ENCODE results near the gene GMCL2. TPM values are rescaled to one million over a fixed set of nuclear protein-coding genes. Genes with fewer than 3 reads are reported as not detected.

The GMCL2 gene
- total and polyA plus RNA-seq, 2 donors: 0.16 TPM; not detected in 1

- H3K4me3 ChIP-seq (ENCODE audit: low read depth, low read length): no peak overlapping the region
- DNase-seq (ENCODE audit: extremely low spot score): no peak
- 89% methylated on average over 3 of the region's 3 CpGs for WGBS
- no peaks in the 10 kb centered on the region for H3K4me1 ChIP-seq (ENCODE audit: insufficient read depth)
- peaks cover 1% of the 10 kb centered on the region for H3K36me3 ChIP-seq (ENCODE audit: insufficient read depth)
- H3K27ac ChIP-seq (ENCODE audit: low read depth): no peak overlapping the region
These were observed 40.8 kb upstream of the GMCL2 start for GRCh38 chr5:178227929-178228328.

GRCh38 chr5:178227138-178227659 is 40.0 kb upstream of the GMCL2 start:
- Histone ChIP-seq H3K36me3 (ENCODE audit: insufficient read depth) (peaks cover 1% of the 10 kb centered on the region), H3K27ac (ENCODE audit: low read depth) (no peak overlapping the region), H3K4me1 (ENCODE audit: insufficient read depth) (no peaks in the 10 kb centered on the region), H3K4me3 (ENCODE audit: low read depth, low read length) (no peak overlapping the region)
- 94% methylated on average over 4 of the region's 4 CpGs for WGBS
- no peak for DNase-seq (ENCODE audit: extremely low spot score)

- DNase-seq (ENCODE audit: extremely low spot score): no peak
- 91% methylated on average over 6 of the region's 6 CpGs for WGBS
- Histone ChIP-seq H3K36me3 (ENCODE audit: insufficient read depth) (no peaks in the 10 kb centered on the region), H3K27ac (ENCODE audit: low read depth) (no peak overlapping the region), H3K4me1 (ENCODE audit: insufficient read depth) (no peaks in the 10 kb centered on the region), H3K4me3 (ENCODE audit: low read depth, low read length) (no peak overlapping the region)
These were observed 38.0 kb upstream of the GMCL2 start for GRCh38 chr5:178225174-178225573.

GRCh38 chr5:178224403-178224802 is 37.2 kb upstream of the GMCL2 start:
- no peaks in the 10 kb centered on the region for H3K36me3 ChIP-seq (ENCODE audit: insufficient read depth)
- 87% methylated on average over 17 of the region's 17 CpGs for WGBS
- H3K4me1 ChIP-seq (ENCODE audit: insufficient read depth): no peaks in the 10 kb centered on the region
- no peak overlapping the region for H3K4me3 ChIP-seq (ENCODE audit: low read depth, low read length)
- no peak for DNase-seq (ENCODE audit: extremely low spot score)
- H3K27ac ChIP-seq (ENCODE audit: low read depth): no peak overlapping the region

GRCh38 chr5:178223828-178224335 is 36.7 kb upstream of the GMCL2 start:
- H3K4me3 ChIP-seq (ENCODE audit: low read depth, low read length): no peak overlapping the region
- H3K36me3 ChIP-seq (ENCODE audit: insufficient read depth): no peaks in the 10 kb centered on the region
- no peak for DNase-seq (ENCODE audit: extremely low spot score)
- WGBS: 62% methylated on average over 13 of the region's 13 CpGs
- H3K4me1 ChIP-seq (ENCODE audit: insufficient read depth): no peaks in the 10 kb centered on the region
- no peak overlapping the region for H3K27ac ChIP-seq (ENCODE audit: low read depth)

GRCh38 chr5:178223196-178223773 is 36.1 kb upstream of the GMCL2 start:
- DNase-seq (ENCODE audit: extremely low spot score): no peak
- H3K4me1 ChIP-seq (ENCODE audit: insufficient read depth): no peaks in the 10 kb centered on the region
- WGBS: 88% methylated on average over 5 of the region's 5 CpGs
- no peak overlapping the region for H3K4me3 ChIP-seq (ENCODE audit: low read depth, low read length)
- no peak overlapping the region for H3K27ac ChIP-seq (ENCODE audit: low read depth)
- no peaks in the 10 kb centered on the region for H3K36me3 ChIP-seq (ENCODE audit: insufficient read depth)

GRCh38 chr5:178222292-178222691 is 35.1 kb upstream of the GMCL2 start:
- H3K4me3 ChIP-seq (ENCODE audit: low read depth, low read length): no peak overlapping the region
- WGBS: 96% methylated on average over 15 of the region's 15 CpGs
- DNase-seq (ENCODE audit: extremely low spot score): no peak
- H3K27ac ChIP-seq (ENCODE audit: low read depth): no peak overlapping the region
- H3K36me3 ChIP-seq (ENCODE audit: insufficient read depth): no peaks in the 10 kb centered on the region
- H3K4me1 ChIP-seq (ENCODE audit: insufficient read depth): no peaks in the 10 kb centered on the region

- Histone ChIP-seq H3K27ac (ENCODE audit: low read depth) (no peak overlapping the region), H3K4me3 (ENCODE audit: low read depth, low read length) (no peak overlapping the region), H3K4me1 (ENCODE audit: insufficient read depth) (no peaks in the 10 kb centered on the region), H3K36me3 (ENCODE audit: insufficient read depth) (no peaks in the 10 kb centered on the region)
- 77% methylated on average over 5 of the region's 5 CpGs for WGBS
- no peak for DNase-seq (ENCODE audit: extremely low spot score)
These were observed 34.7 kb upstream of the GMCL2 start for GRCh38 chr5:178221853-178222252.

- 77% methylated on average over 3 of the region's 3 CpGs for WGBS
- DNase-seq (ENCODE audit: extremely low spot score): no peak
- no peaks in the 10 kb centered on the region for H3K36me3 ChIP-seq (ENCODE audit: insufficient read depth)
These were observed 34.1 kb upstream of the GMCL2 start for GRCh38 chr5:178221282-178221681.

GRCh38 chr5:178218827-178219226 is 31.7 kb upstream of the GMCL2 start:
- H3K4me3 ChIP-seq (ENCODE audit: low read depth, low read length): no peak overlapping the region
- no peak overlapping the region for H3K27ac ChIP-seq (ENCODE audit: low read depth)
- DNase-seq (ENCODE audit: extremely low spot score): no peak
- no peaks in the 10 kb centered on the region for H3K4me1 ChIP-seq (ENCODE audit: insufficient read depth)
- WGBS: 65% methylated on average over 3 of the region's 3 CpGs
- H3K36me3 ChIP-seq (ENCODE audit: insufficient read depth): peaks cover 2% of the 10 kb centered on the region

More at GRCh38 chr5:178221282-178221681, 34.1 kb upstream of the GMCL2 start:
- Histone ChIP-seq H3K27ac (ENCODE audit: low read depth) (no peak overlapping the region), H3K4me1 (ENCODE audit: insufficient read depth) (no peaks in the 10 kb centered on the region), H3K4me3 (ENCODE audit: low read depth, low read length) (no peak overlapping the region)

GRCh38 chr5:178218237-178218776 is 31.1 kb upstream of the GMCL2 start:
- no peak overlapping the region for H3K27ac ChIP-seq (ENCODE audit: low read depth)
- peaks cover 2% of the 10 kb centered on the region for H3K36me3 ChIP-seq (ENCODE audit: insufficient read depth)
- no peaks in the 10 kb centered on the region for H3K4me1 ChIP-seq (ENCODE audit: insufficient read depth)
- no peak overlapping the region for H3K4me3 ChIP-seq (ENCODE audit: low read depth, low read length)
- 88% methylated on average over 5 of the region's 5 CpGs for WGBS
- no peak for DNase-seq (ENCODE audit: extremely low spot score)

GRCh38 chr5:178216779-178217178 is 29.6 kb upstream of the GMCL2 start:
- no peaks in the 10 kb centered on the region for H3K4me1 ChIP-seq (ENCODE audit: insufficient read depth)
- peaks cover 2% of the 10 kb centered on the region for H3K36me3 ChIP-seq (ENCODE audit: insufficient read depth)
- DNase-seq (ENCODE audit: extremely low spot score): no peak
- H3K4me3 ChIP-seq (ENCODE audit: low read depth, low read length): no peak overlapping the region
- H3K27ac ChIP-seq (ENCODE audit: low read depth): no peak overlapping the region
- 95% methylated on average over 3 of the region's 3 CpGs for WGBS

- Histone ChIP-seq H3K27ac (ENCODE audit: low read depth) (no peak overlapping the region), H3K4me3 (ENCODE audit: low read depth, low read length) (no peak overlapping the region), H3K36me3 (ENCODE audit: insufficient read depth) (peaks cover 5% of the 10 kb centered on the region), H3K4me1 (ENCODE audit: insufficient read depth) (no peaks in the 10 kb centered on the region)
- WGBS: 90% methylated on average over 5 of the region's 5 CpGs
- DNase-seq (ENCODE audit: extremely low spot score): no peak
These were observed 28.9 kb upstream of the GMCL2 start for GRCh38 chr5:178216088-178216534.

- DNase-seq (ENCODE audit: extremely low spot score): no peak
- H3K36me3 ChIP-seq (ENCODE audit: insufficient read depth): peaks cover 8% of the 10 kb centered on the region
- WGBS: 78% methylated on average over 13 of the region's 13 CpGs
- no peaks in the 10 kb centered on the region for H3K4me1 ChIP-seq (ENCODE audit: insufficient read depth)
- no peak overlapping the region for H3K4me3 ChIP-seq (ENCODE audit: low read depth, low read length)
- H3K27ac ChIP-seq (ENCODE audit: low read depth): no peak overlapping the region
These were observed 28.3 kb upstream of the GMCL2 start for GRCh38 chr5:178215280-178216002.

Measured in urinary bladder (tissue), 4 donors.